PC-9 (cell line): ENCODE results near the gene GPD2.

ENCODE experiments used
- EZH2 ChIP-seq: fragments of 200-600 bp; sonication (generic); IDR thresholded peaks from 2 replicates; pipeline ENCODE4 v1.8.0; 2017; ENCODE audit warnings: antibody characterized with exemption, low read depth
- TF ChIP-seq, protein P1 (sequence below): fragments of 200-600 bp; sonication (generic); conservative IDR thresholded peaks from 2 replicates; pipeline ENCODE4 v1.6.1; 2017; ENCODE audit warnings: mixed run types, antibody characterized with exemption, mild to moderate bottlenecking, moderate library complexity

DNA sequence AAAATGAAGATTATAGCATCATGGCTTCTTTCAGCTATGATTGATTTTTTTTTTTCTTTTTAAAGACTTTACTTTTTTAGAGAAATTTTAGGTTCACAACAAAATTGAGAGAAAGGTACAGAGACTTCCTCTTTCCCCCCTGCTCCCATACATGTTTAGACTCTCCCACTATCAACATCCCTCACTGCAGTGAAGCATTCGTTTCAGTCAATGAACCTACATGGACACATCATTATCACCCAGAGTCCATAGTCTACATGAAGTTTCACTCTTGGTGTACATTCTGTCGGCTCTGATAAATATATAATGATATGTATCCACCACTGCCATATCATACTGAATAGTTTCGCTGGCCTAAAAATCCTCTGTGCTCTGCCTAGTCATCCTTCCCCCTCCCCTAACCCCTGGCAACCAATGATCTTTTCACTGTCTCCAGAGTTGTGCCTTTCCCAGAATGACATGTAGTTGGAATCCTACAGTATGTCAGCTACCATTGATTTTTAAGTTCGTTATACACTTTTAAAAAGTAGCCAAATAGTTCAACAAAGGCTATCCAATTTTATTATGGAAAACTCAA lies 86.8 kb downstream of the GPD2 start:
- TF ChIP-seq EZH2: no peak
- TF ChIP-seq, protein P1, sequence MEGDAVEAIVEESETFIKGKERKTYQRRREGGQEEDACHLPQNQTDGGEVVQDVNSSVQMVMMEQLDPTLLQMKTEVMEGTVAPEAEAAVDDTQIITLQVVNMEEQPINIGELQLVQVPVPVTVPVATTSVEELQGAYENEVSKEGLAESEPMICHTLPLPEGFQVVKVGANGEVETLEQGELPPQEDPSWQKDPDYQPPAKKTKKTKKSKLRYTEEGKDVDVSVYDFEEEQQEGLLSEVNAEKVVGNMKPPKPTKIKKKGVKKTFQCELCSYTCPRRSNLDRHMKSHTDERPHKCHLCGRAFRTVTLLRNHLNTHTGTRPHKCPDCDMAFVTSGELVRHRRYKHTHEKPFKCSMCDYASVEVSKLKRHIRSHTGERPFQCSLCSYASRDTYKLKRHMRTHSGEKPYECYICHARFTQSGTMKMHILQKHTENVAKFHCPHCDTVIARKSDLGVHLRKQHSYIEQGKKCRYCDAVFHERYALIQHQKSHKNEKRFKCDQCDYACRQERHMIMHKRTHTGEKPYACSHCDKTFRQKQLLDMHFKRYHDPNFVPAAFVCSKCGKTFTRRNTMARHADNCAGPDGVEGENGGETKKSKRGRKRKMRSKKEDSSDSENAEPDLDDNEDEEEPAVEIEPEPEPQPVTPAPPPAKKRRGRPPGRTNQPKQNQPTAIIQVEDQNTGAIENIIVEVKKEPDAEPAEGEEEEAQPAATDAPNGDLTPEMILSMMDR: no peak
